Right lobe of liver (tissue), 6 donors: ENCODE measurements around the gene SRGN. TPM values are rescaled to one million over a fixed set of nuclear protein-coding genes. Genes with fewer than 3 reads are reported as not detected.

Source experiments
- ATAC-seq, 4 donors: fragments of 200-7000 bp; cut with Tn5 transposase; one replicate each; pipeline ENCODE4 v1.9.1; 2020; ENCODE audit warnings: mild to moderate bottlenecking in 4 of 4, moderate library complexity in 4 of 4
- DNase-seq, 3 donors: peaks; one replicate each; pipeline ENCODE4 v3.0.0-alpha.2; 2020
- H3K27ac ChIP-seq, 3 donors: fragments of 200-600 bp; one replicate each; pipeline ENCODE4 v1.8.0; 2022
- H3K27me3 ChIP-seq, 2 donors: fragments of 200-600 bp; one replicate each; pipeline ENCODE4 v1.8.0; 2022
- H3K36me3 ChIP-seq, 4 donors: fragments of 200-600 bp; sonication (generic) in 1 of 4; one replicate each; pipeline versions ENCODE4 v1.5.1 to v1.8.0; 2017 to 2022; ENCODE audit warnings: control low read depth in 1 of 4
- H3K4me1 ChIP-seq, 4 donors: fragments of 200-600 bp; sonication (generic) in 1 of 4; one replicate each; pipeline versions ENCODE4 v1.5.1 to v1.8.0; 2017 to 2022; ENCODE audit warnings: control low read depth in 1 of 4
- H3K4me3 ChIP-seq, 3 donors: fragments of 200-600 bp; one replicate each; pipeline ENCODE4 v1.8.0; 2022
- H3K9me3 ChIP-seq, 4 donors: fragments of 200-600 bp; sonication (generic) in 1 of 4; one replicate each; pipeline versions ENCODE4 v1.5.1 to v1.8.0; 2017 to 2022; ENCODE audit warnings: control low read depth in 1 of 4
- POLR2A ChIP-seq: fragments of 450-650 bp; IDR thresholded peaks from one replicate; pipeline ENCODE4 v1.6.1; 2017; ENCODE audit warnings: antibody characterized with exemption, mild to moderate bottlenecking
- WGBS: methylation state at CpG from one replicate; pipeline ENCODE4 v1.1.6; 2018; ENCODE audit warnings: low coverage, low lambda C conversion rate; ENCODE audit not compliant: insufficient coverage; ENCODE audit errors: missing lambda C conversion rate; 5-methylcytosine and 5-hydroxymethylcytosine counted together
- intact Hi-C, 2 donors: fragments of 100-400 bp; cut with DNase I; formaldehyde crosslinking; loops; one replicate each; pipeline versions ENCODE4 v1.11.2 to v1.14.1; 2022
- total RNA-seq, 6 experiments: library from RNA; depleted of rRNA in 2 of 6; stranded (reverse); fragments of >200 nt in 2 of 6; fragmentation: NEBNext Ultra II Directional in 3 of 6; extraction: Animal tissue kit (Norgen Biotek cat#: 25700) in 3 of 6; gene quantifications; one replicate each; pipeline versions ENCODE4 v1.1.0 to v1.2.4, GENCODE V29; 2016 to 2023
- TF ChIP-seq, protein P1 (sequence below), 4 donors: fragments of 200-600 bp in 3 of 4; fragments of 450-650 bp in 1 of 4; IDR thresholded peaks; one replicate each; pipeline versions ENCODE4 v1.5.1 to v1.8.0; 2016 to 2022; ENCODE audit warnings: antibody characterized with exemption in 4 of 4, mild to moderate bottlenecking in 2 of 4
- donor health status: DM: no; HTN: yes; CAD: no.
- donor health status: DM: no; HTN: no; CAD: no.
- donor health status: DM: no; HTN: no; CAD: no.
- donor health status: DM: no; HTN: yes; CAD: no.
- donor health status: DM: no; HTN: yes; CAD: no.

Gene SRGN
- total RNA-seq, 6 experiments from 2014 or later = 20.0 to 95.1 (median 31.9) TPM

GRCh38 chr10:69055241-69055640, 32.7 kb upstream of the SRGN start:
- H3K4me1 ChIP-seq = no peaks in the 10 kb centered on the region
- no peak overlapping the region for H3K4me3 ChIP-seq
- DNase-seq = no peak
- ATAC-seq = no peak
- H3K27me3 ChIP-seq = no peaks in the 10 kb centered on the region
- H3K9me3 ChIP-seq = no peaks in the 10 kb centered on the region
- TF ChIP-seq POLR2A = no peak
- TF ChIP-seq, protein P1, sequence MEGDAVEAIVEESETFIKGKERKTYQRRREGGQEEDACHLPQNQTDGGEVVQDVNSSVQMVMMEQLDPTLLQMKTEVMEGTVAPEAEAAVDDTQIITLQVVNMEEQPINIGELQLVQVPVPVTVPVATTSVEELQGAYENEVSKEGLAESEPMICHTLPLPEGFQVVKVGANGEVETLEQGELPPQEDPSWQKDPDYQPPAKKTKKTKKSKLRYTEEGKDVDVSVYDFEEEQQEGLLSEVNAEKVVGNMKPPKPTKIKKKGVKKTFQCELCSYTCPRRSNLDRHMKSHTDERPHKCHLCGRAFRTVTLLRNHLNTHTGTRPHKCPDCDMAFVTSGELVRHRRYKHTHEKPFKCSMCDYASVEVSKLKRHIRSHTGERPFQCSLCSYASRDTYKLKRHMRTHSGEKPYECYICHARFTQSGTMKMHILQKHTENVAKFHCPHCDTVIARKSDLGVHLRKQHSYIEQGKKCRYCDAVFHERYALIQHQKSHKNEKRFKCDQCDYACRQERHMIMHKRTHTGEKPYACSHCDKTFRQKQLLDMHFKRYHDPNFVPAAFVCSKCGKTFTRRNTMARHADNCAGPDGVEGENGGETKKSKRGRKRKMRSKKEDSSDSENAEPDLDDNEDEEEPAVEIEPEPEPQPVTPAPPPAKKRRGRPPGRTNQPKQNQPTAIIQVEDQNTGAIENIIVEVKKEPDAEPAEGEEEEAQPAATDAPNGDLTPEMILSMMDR (IDR thresholded peaks at IDR 0.05) = no peak
- no peak overlapping the region for H3K27ac ChIP-seq
- intact Hi-C loops = no loop called here
- WGBS = 57% methylated on average over 2 of the region's 2 CpGs
- H3K36me3 ChIP-seq = no peaks in the 10 kb centered on the region

DNA sequence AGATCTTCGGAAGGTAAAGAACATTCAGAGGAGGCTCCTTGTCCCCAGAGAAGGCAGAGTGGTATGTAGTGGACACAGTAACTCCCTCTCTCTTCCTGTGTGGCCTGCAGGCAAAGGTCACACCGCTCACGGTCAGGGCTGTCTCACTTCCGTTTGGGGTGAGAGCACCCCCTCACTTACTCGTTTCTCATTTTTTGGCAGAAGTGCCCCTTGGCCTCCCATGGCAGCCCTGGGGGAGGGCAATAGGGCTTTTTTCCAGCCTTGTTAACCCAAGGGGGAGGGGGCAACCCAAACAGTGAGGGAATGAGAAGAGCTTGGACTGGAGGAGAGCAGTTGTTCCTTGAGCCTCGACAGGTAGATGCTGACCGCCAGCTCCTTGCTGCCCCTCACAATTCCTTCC, 31.8 kb upstream of the SRGN start:
- Histone ChIP-seq H3K9me3 (no peaks in the 10 kb centered on the region), H3K4me3 (no peak overlapping the region), H3K27ac (peak overlapping the region; percentile 21 to 64 (median 57)), H3K4me1 (peaks cover 0 to 2% (median 0%) of the 10 kb centered on the region in 4 donors), H3K36me3 (no peaks in the 10 kb centered on the region), H3K27me3 (no peaks in the 10 kb centered on the region)
- intact Hi-C loops = no loop called here
- ATAC-seq (peak; percentile 55 to 71 (median 64)), DNase-seq (peak in 2 of 3 donors; percentile 52 to 70)
- 39% methylated on average over 5 of the region's 7 CpGs for whole genome bisulfite sequencing
- TF ChIP-seq POLR2A = peak; percentile 21
- TF ChIP-seq, protein P1 (IDR thresholded peaks at IDR 0.05) = no peak

GRCh38 chr10:69056536-69057260, 31.2 kb upstream of the SRGN start:
- WGBS = 59% methylated on average over 7 of the region's 14 CpGs
- no peak for ATAC-seq
- Histone ChIP-seq H3K9me3 (no peaks in the 10 kb centered on the region), H3K4me1 (peaks cover 0 to 3% (median 0%) of the 10 kb centered on the region in 4 donors), H3K36me3 (no peaks in the 10 kb centered on the region), H3K27ac (peak overlapping the region; percentile 21 to 64 (median 57)), H3K4me3 (no peak overlapping the region), H3K27me3 (no peaks in the 10 kb centered on the region)
- DNase-seq = no peak
- TF ChIP-seq, protein P1 (IDR thresholded peaks at IDR 0.05) = no peak
- TF ChIP-seq POLR2A = no peak
- intact Hi-C loops = no loop called here

- Histone ChIP-seq H3K36me3 (no peaks in the 10 kb centered on the region), H3K4me1 (peaks cover 0 to 3% (median 0%) of the 10 kb centered on the region in 4 donors), H3K27ac (peak overlapping the region; percentile 20 to 64 (median 57)), H3K9me3 (no peaks in the 10 kb centered on the region), H3K4me3 (no peak overlapping the region), H3K27me3 (no peaks in the 10 kb centered on the region)
- intact Hi-C loops = no loop called here
- WGBS = 31% methylated on average over 3 of the region's 14 CpGs
- DNase-seq (peak; percentile 61 to 74 (median 67)), ATAC-seq (peak; percentile 33 to 49 (median 42))
- TF ChIP-seq POLR2A = peak; percentile 25
- TF ChIP-seq, protein P1 (IDR thresholded peaks at IDR 0.05) = no peak
Observed at GRCh38 chr10:69057261-69057950, 30.5 kb upstream of the SRGN start.
